ENCODE results near the gene STAMBPL1.

Gene STAMBPL1

DNA sequence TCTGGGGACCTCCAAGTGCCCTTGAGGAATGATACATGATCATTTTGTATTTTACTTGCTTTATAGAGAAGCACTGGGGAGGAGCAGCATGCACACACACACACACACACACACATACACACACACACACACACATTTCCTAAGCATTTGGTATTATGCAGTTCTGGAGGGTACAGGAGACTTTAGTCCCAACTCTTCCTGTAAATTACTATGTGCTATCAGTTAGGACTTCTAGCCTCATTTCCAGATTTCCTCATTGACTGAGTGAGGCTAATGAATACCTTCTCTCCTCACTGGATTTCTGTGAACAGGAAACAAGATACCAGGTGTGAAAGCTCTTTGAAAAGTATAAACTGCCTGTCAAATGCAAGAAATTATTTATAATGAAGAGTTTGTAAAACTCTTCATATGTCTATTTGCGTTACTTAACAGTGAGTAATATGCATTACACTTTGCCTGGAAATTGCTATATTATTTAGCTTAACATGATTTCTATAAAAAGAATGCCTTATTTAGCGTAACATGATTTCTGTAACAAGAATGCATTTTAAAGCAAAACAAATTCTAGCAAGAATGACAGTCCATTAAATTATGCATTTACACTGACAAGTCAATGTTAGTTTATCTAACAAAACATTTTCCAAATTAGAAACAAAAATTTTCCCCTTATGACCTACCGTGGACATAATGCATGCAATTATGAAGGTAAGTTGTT lies 38.3 kb downstream of the STAMBPL1 start:
- Histone ChIP-seq H3K4me2 (ENCODE audit: low read depth, low read length, poor library complexity, severe bottlenecking) (no peak overlapping the region), H3K27me3 (ENCODE audit: insufficient read depth, low read length, poor library complexity, severe bottlenecking) (no peaks in the 10 kb centered on the region), H3K9ac (ENCODE audit: low read depth, low read length, poor library complexity, severe bottlenecking) (no peak overlapping the region), H3F3A (ENCODE audit: low read depth) (no peaks in the 10 kb centered on the region), H3K9me3 (ENCODE audit: insufficient read depth, low read depth, low read length) (no peaks in the 10 kb centered on the region), H3K79me2 (ENCODE audit: insufficient read depth, low read length) (no peaks in the 10 kb centered on the region), H4K20me1 (ENCODE audit: insufficient read depth, low read length, poor library complexity, severe bottlenecking) (no peaks in the 10 kb centered on the region), H3K4me3 (ENCODE audit: low read length, poor library complexity, severe bottlenecking) (no peak overlapping the region), H2AFZ (ENCODE audit: low read length) (no peak overlapping the region), H3K36me3 (ENCODE audit: insufficient read depth, low read length) (peaks cover 65% of the 10 kb centered on the region), H3K9me2 (replicated peaks; ENCODE audit: low read depth, low read length) (no peaks in the 10 kb centered on the region), H3K4me1 (ENCODE audit: insufficient read depth, low read length, poor library complexity, severe bottlenecking) (no peaks in the 10 kb centered on the region)
- no peak for TF ChIP-seq EZH2phosphoT487 (IDR thresholded peaks at IDR 0.05; ENCODE audit: borderline replicate concordance)
- TF ChIP-seq, protein P1, sequence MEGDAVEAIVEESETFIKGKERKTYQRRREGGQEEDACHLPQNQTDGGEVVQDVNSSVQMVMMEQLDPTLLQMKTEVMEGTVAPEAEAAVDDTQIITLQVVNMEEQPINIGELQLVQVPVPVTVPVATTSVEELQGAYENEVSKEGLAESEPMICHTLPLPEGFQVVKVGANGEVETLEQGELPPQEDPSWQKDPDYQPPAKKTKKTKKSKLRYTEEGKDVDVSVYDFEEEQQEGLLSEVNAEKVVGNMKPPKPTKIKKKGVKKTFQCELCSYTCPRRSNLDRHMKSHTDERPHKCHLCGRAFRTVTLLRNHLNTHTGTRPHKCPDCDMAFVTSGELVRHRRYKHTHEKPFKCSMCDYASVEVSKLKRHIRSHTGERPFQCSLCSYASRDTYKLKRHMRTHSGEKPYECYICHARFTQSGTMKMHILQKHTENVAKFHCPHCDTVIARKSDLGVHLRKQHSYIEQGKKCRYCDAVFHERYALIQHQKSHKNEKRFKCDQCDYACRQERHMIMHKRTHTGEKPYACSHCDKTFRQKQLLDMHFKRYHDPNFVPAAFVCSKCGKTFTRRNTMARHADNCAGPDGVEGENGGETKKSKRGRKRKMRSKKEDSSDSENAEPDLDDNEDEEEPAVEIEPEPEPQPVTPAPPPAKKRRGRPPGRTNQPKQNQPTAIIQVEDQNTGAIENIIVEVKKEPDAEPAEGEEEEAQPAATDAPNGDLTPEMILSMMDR (conservative IDR thresholded peaks at IDR 0.05; ENCODE audit: low read length), result no peak

DNA sequence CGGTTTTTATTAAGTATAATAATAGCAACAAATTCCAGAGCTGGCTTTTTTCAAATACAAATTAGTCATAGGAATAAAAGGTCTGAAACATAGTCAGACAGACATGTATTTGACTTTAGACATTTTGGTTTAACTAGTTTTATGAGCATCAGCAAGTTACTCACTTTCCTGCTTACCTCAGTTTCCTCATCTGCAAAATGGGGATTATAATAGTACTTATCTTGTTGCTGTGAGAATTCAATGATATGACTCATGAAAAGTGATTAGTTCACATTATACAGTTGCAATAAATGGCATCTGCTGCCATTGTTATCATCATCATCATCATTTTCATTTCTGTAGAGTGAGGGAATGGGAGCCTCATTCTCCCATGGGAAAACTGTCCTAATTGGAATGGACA lies 39.0 kb downstream of the STAMBPL1 start:
- H3K9me2 ChIP-seq (replicated peaks; ENCODE audit: low read depth, low read length), result no peaks in the 10 kb centered on the region
- H3F3A ChIP-seq (ENCODE audit: low read depth), result no peaks in the 10 kb centered on the region
- H4K20me1 ChIP-seq (ENCODE audit: insufficient read depth, low read length, poor library complexity, severe bottlenecking), result no peaks in the 10 kb centered on the region
- no peaks in the 10 kb centered on the region for H3K79me2 ChIP-seq (ENCODE audit: insufficient read depth, low read length)
- no peaks in the 10 kb centered on the region for H3K9me3 ChIP-seq (ENCODE audit: insufficient read depth, low read depth, low read length)
- H3K4me1 ChIP-seq (ENCODE audit: insufficient read depth, low read length, poor library complexity, severe bottlenecking), result no peaks in the 10 kb centered on the region
- no peak overlapping the region for H2AFZ ChIP-seq (ENCODE audit: low read length)
- peaks cover 66% of the 10 kb centered on the region for H3K36me3 ChIP-seq (ENCODE audit: insufficient read depth, low read length)
- H3K27me3 ChIP-seq (ENCODE audit: insufficient read depth, low read length, poor library complexity, severe bottlenecking), result no peaks in the 10 kb centered on the region
- no peak overlapping the region for H3K9ac ChIP-seq (ENCODE audit: low read depth, low read length, poor library complexity, severe bottlenecking)
- no peak for TF ChIP-seq EZH2phosphoT487 (IDR thresholded peaks at IDR 0.05; ENCODE audit: borderline replicate concordance)
- TF ChIP-seq, protein P1 (conservative IDR thresholded peaks at IDR 0.05; ENCODE audit: low read length), result no peak
- no peak overlapping the region for H3K4me2 ChIP-seq (ENCODE audit: low read depth, low read length, poor library complexity, severe bottlenecking)
- H3K4me3 ChIP-seq (ENCODE audit: low read length, poor library complexity, severe bottlenecking), result no peak overlapping the region

DNA sequence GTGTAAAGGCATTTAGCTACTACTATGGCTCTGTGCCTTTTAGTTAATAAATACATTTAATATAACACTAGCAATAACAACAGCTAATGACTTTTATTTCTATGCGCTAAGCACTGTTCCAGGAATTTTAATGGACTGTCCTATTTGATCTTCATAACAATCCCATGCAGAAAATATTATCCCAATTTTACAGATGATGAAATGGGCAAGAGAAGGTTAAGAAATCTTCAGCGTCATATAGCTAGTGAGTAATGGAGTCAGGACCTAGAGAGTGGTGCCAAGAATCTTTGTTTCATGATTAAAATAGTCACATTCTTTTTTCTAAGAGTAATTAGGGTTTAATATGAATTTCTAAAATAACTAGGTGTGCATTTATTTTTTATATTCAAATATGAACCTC lies 40.2 kb downstream of the STAMBPL1 start:
- Histone ChIP-seq H4K20me1 (ENCODE audit: insufficient read depth, low read length, poor library complexity, severe bottlenecking) (no peaks in the 10 kb centered on the region), H3K27me3 (ENCODE audit: insufficient read depth, low read length, poor library complexity, severe bottlenecking) (no peaks in the 10 kb centered on the region), H3K36me3 (ENCODE audit: insufficient read depth, low read length) (peaks cover 68% of the 10 kb centered on the region), H3K4me1 (ENCODE audit: insufficient read depth, low read length, poor library complexity, severe bottlenecking) (no peaks in the 10 kb centered on the region), H3K4me3 (ENCODE audit: low read length, poor library complexity, severe bottlenecking) (no peak overlapping the region), H2AFZ (ENCODE audit: low read length) (no peak overlapping the region), H3K9ac (ENCODE audit: low read depth, low read length, poor library complexity, severe bottlenecking) (no peak overlapping the region), H3F3A (ENCODE audit: low read depth) (no peaks in the 10 kb centered on the region), H3K79me2 (ENCODE audit: insufficient read depth, low read length) (no peaks in the 10 kb centered on the region), H3K4me2 (ENCODE audit: low read depth, low read length, poor library complexity, severe bottlenecking) (no peak overlapping the region), H3K9me3 (ENCODE audit: insufficient read depth, low read depth, low read length) (no peaks in the 10 kb centered on the region), H3K9me2 (replicated peaks; ENCODE audit: low read depth, low read length) (no peaks in the 10 kb centered on the region)
- TF ChIP-seq, protein P1 (conservative IDR thresholded peaks at IDR 0.05; ENCODE audit: low read length), result no peak
- no peak for TF ChIP-seq EZH2phosphoT487 (IDR thresholded peaks at IDR 0.05; ENCODE audit: borderline replicate concordance)
